Peyer's patch (tissue), 4 donors: ENCODE results near the gene P2RX2. TPM values are rescaled to one million over a fixed set of nuclear protein-coding genes. Genes with fewer than 3 reads are reported as not detected.

Experiments used
- DNase-seq, 3 donors: peaks; one replicate each; pipeline ENCODE4 v3.0.0-alpha.2; 2017 to 2019
- H3K27ac ChIP-seq, 4 donors: fragments of 200-600 bp; sonication (generic); one replicate each; pipeline ENCODE4 v1.5.1; 2016 to 2019
- H3K27me3 ChIP-seq, 2 donors: fragments of 200-600 bp; sonication (generic); one replicate each; pipeline ENCODE4 v1.5.1; 2019
- H3K36me3 ChIP-seq, 3 donors: fragments of 200-600 bp; sonication (generic); one replicate each; pipeline ENCODE4 v1.5.1; 2016 to 2019
- H3K4me1 ChIP-seq, 4 donors: fragments of 200-600 bp; sonication (generic); one replicate each; pipeline ENCODE4 v1.5.1; 2016 to 2019
- H3K4me3 ChIP-seq, 4 donors: fragments of 200-600 bp; sonication (generic); 1 replicate in 3 of 4; 2 replicates in 1 of 4; pipeline ENCODE4 v1.5.1; 2016 to 2019; ENCODE audit warnings: mild to moderate bottlenecking in 1 of 4
- H3K9me3 ChIP-seq, 4 donors: fragments of 200-600 bp; sonication (generic); one replicate each; pipeline ENCODE4 v1.5.1; 2016 to 2019; ENCODE audit warnings: mild to moderate bottlenecking in 1 of 4
- POLR2A ChIP-seq, 2 donors: fragments of 450-650 bp; IDR thresholded peaks; one replicate each; pipeline ENCODE4 v1.5.1; 2017; ENCODE audit warnings: antibody characterized with exemption in 2 of 2, mild to moderate bottlenecking in 2 of 2, moderate library complexity in 2 of 2
- total RNA-seq, 4 donors: library from RNA; depleted of rRNA; stranded (reverse); fragments of >200 nt; gene quantifications; one replicate each; pipeline ENCODE4 v1.1.0, GENCODE V29; 2016
- TF ChIP-seq, protein P1 (sequence below), 6 experiments: fragments of 450-650 bp in 4 of 6; fragments of 200-600 bp in 2 of 6; sonication (generic) in 1 of 6; IDR thresholded peaks; one replicate each; pipeline ENCODE4 v1.5.1; 2017 to 2019; ENCODE audit warnings: antibody characterized with exemption in 6 of 6, mild to moderate bottlenecking in 3 of 6, moderate library complexity in 1 of 6

Gene P2RX2
- total RNA-seq, 4 donors from 2014 or later: 3.8 to 4.7 (median 4.1) TPM; not detected in 1

GRCh38 chr12:132600048-132601032, 18.2 kb upstream of the P2RX2 start:
- Histone ChIP-seq H3K4me3 (peak overlapping the region; percentile 22 to 47 (median 35)), H3K27me3 (peaks cover 0 to 8% of the 10 kb centered on the region in 2 donors), H3K36me3 (no peaks in the 10 kb centered on the region), H3K9me3 (no peaks in the 10 kb centered on the region), H3K27ac (peak overlapping the region in 1 of 4 donors; percentile 11), H3K4me1 (peaks cover 0 to 30% (median 0%) of the 10 kb centered on the region in 4 donors)
- no peak for TF ChIP-seq POLR2A (IDR thresholded peaks at IDR 0.05)
- TF ChIP-seq, protein P1, sequence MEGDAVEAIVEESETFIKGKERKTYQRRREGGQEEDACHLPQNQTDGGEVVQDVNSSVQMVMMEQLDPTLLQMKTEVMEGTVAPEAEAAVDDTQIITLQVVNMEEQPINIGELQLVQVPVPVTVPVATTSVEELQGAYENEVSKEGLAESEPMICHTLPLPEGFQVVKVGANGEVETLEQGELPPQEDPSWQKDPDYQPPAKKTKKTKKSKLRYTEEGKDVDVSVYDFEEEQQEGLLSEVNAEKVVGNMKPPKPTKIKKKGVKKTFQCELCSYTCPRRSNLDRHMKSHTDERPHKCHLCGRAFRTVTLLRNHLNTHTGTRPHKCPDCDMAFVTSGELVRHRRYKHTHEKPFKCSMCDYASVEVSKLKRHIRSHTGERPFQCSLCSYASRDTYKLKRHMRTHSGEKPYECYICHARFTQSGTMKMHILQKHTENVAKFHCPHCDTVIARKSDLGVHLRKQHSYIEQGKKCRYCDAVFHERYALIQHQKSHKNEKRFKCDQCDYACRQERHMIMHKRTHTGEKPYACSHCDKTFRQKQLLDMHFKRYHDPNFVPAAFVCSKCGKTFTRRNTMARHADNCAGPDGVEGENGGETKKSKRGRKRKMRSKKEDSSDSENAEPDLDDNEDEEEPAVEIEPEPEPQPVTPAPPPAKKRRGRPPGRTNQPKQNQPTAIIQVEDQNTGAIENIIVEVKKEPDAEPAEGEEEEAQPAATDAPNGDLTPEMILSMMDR (IDR thresholded peaks at IDR 0.05): peak in 5 of 6 experiments; percentile 23 to 57 (median 46)
- DNase-seq: peak; percentile 50 to 75 (median 70)

GRCh38 chr12:132601171-132601883, 17.2 kb upstream of the P2RX2 start:
- no peaks in the 10 kb centered on the region for H3K9me3 ChIP-seq
- peak overlapping the region in 2 of 4 donors; percentile 46 to 47 for H3K4me3 ChIP-seq
- TF ChIP-seq, protein P1 (IDR thresholded peaks at IDR 0.05): no peak
- TF ChIP-seq POLR2A (IDR thresholded peaks at IDR 0.05): no peak
- no peaks in the 10 kb centered on the region for H3K36me3 ChIP-seq
- H3K27ac ChIP-seq: no peak overlapping the region
- no peak for DNase-seq
- peaks cover 0 to 30% (median 0%) of the 10 kb centered on the region in 4 donors for H3K4me1 ChIP-seq
- peaks cover 0 to 8% of the 10 kb centered on the region in 2 donors for H3K27me3 ChIP-seq

- Histone ChIP-seq H3K4me1 (peaks cover 0 to 30% (median 0%) of the 10 kb centered on the region in 4 donors), H3K9me3 (no peaks in the 10 kb centered on the region), H3K27me3 (peaks cover 0 to 8% of the 10 kb centered on the region in 2 donors), H3K4me3 (peak overlapping the region in 2 of 4 donors; percentile 42 to 46), H3K27ac (peak overlapping the region in 3 of 4 donors; percentile 60 to 70 (median 65)), H3K36me3 (no peaks in the 10 kb centered on the region)
- no peak for TF ChIP-seq POLR2A (IDR thresholded peaks at IDR 0.05)
- TF ChIP-seq, protein P1 (IDR thresholded peaks at IDR 0.05): no peak
- no peak for DNase-seq
Measured at GRCh38 chr12:132602572-132603239, 15.9 kb upstream of the P2RX2 start.

DNA sequence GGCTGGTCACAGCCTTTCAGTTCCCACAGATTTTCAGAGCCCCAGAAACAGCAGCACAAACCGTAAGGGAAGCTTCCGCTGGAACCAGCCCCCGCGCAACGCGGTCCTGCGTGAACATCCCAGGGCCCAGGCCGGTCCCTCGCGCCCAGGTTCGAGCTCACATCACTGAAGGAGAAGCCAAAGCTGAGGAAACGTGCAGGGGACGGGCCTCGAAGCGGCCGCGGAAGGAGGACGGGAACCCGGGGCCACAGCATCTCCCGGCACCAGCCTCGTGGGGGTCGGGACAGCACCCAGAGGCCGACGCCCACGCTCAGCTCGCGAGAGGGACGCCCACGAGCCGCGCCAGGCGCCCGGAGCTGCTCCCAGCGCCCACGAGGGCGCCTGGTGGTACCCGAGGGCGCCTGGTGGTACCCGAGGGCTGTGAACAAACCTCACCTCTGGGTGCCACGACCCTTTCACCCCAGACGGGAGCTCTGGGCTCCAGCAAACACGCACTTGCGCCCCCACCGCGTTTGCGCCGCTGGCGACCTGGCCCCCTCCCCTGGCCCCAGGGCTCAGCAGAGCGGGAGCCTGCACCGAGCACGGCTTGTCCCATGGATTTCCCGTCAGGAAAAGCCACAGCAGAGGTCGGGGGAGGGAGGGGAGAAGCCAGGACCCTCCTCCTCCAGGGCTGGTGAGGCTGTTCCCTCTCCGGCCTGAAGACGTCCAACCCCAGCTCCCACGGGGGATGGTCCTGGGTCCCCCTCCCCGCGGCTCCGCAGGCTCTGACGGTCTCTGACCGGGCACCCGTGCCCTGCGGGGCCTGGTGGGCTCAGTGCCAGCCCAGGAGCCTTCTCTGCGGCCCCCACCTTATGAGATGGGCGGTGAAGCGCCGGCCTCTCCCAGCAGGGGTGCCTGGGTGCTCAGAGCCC, 15.1 kb upstream of the P2RX2 start:
- TF ChIP-seq, protein P1 (IDR thresholded peaks at IDR 0.05): no peak
- no peak for TF ChIP-seq POLR2A (IDR thresholded peaks at IDR 0.05)
- Histone ChIP-seq H3K4me1 (peaks cover 0 to 30% (median 0%) of the 10 kb centered on the region in 4 donors), H3K36me3 (no peaks in the 10 kb centered on the region), H3K27ac (peak overlapping the region in 3 of 4 donors; percentile 60 to 70 (median 65)), H3K9me3 (no peaks in the 10 kb centered on the region), H3K27me3 (peaks cover 0 to 8% of the 10 kb centered on the region in 2 donors), H3K4me3 (peak overlapping the region in 3 of 4 donors; percentile 20 to 46 (median 42))
- DNase-seq: no peak
